ENCODE data around the gene NCOA6.
"Not testable (repeated sequence)": the region's sequence is repeated elsewhere in the genome, so short reads cannot be mapped to it uniquely, and the experiment has no call there.

NCOA6 gene

GRCh38 chr20:34717230-34718095 is 108.0 kb downstream of the NCOA6 start:
- no peaks in the 10 kb centered on the region for H3K4me1 ChIP-seq (ENCODE audit: insufficient read depth, low read length)
- DNase-seq (no peak), ATAC-seq (ENCODE audit: insufficient read depth, low read depth) (no peak)
- peaks cover 64% of the 10 kb centered on the region for H3K36me3 ChIP-seq (ENCODE audit: insufficient read depth, low read length)
- H3K9ac ChIP-seq (ENCODE audit: low read depth, low read length) = no peak overlapping the region
- H3K27ac ChIP-seq (ENCODE audit: low read length) = no peak overlapping the region
- TF ChIP-seq CTCF (IDR thresholded peaks at IDR 0.05; ENCODE audit: borderline replicate concordance, extremely low read depth, low read length, poor library complexity, severe bottlenecking) (no peak), EZH2 (IDR thresholded peaks at IDR 0.05; ENCODE audit: borderline replicate concordance, low read depth, low read length, severe bottlenecking) (no peak)
- H3K4me2 ChIP-seq (ENCODE audit: insufficient read depth, low read length) = no peak overlapping the region
- H3K27me3 ChIP-seq (ENCODE audit: insufficient read depth, low read length, poor library complexity) = no peaks in the 10 kb centered on the region
- H2AFZ ChIP-seq (ENCODE audit: low read depth, low read length) = no peak overlapping the region
- H3K79me2 ChIP-seq (ENCODE audit: insufficient read depth, low read length) = no peaks in the 10 kb centered on the region
- H3K9me3 ChIP-seq (ENCODE audit: insufficient read depth, low read length, severe bottlenecking) = no peaks in the 10 kb centered on the region
- no peaks in the 10 kb centered on the region for H4K20me1 ChIP-seq (ENCODE audit: insufficient read depth, low read length)
- no peak overlapping the region for H3K4me3 ChIP-seq (ENCODE audit: low read depth in 1 of 2, low read length in 2 of 2)

GRCh38 chr20:34716921-34717229 is 108.6 kb downstream of the NCOA6 start:
- Histone ChIP-seq H3K9ac (ENCODE audit: low read depth, low read length) (no peak overlapping the region), H3K36me3 (ENCODE audit: insufficient read depth, low read length) (peaks cover 64% of the 10 kb centered on the region), H3K79me2 (ENCODE audit: insufficient read depth, low read length) (no peaks in the 10 kb centered on the region), H3K27me3 (ENCODE audit: insufficient read depth, low read length, poor library complexity) (no peaks in the 10 kb centered on the region), H3K4me3 (ENCODE audit: low read depth in 1 of 2, low read length in 2 of 2) (no peak overlapping the region), H3K4me2 (ENCODE audit: insufficient read depth, low read length) (no peak overlapping the region), H2AFZ (ENCODE audit: low read depth, low read length) (no peak overlapping the region), H3K4me1 (ENCODE audit: insufficient read depth, low read length) (no peaks in the 10 kb centered on the region), H4K20me1 (ENCODE audit: insufficient read depth, low read length) (no peaks in the 10 kb centered on the region), H3K27ac (ENCODE audit: low read length) (no peak overlapping the region), H3K9me3 (ENCODE audit: insufficient read depth, low read length, severe bottlenecking) (no peaks in the 10 kb centered on the region)
- TF ChIP-seq CTCF (IDR thresholded peaks at IDR 0.05; ENCODE audit: borderline replicate concordance, extremely low read depth, low read length, poor library complexity, severe bottlenecking) (no peak), EZH2 (IDR thresholded peaks at IDR 0.05; ENCODE audit: borderline replicate concordance, low read depth, low read length, severe bottlenecking) (no peak)
- ATAC-seq (ENCODE audit: insufficient read depth, low read depth) = no peak
- no peak for DNase-seq

- Histone ChIP-seq H3K36me3 (ENCODE audit: insufficient read depth, low read length) (peaks cover 52% of the 10 kb centered on the region), H3K4me1 (ENCODE audit: insufficient read depth, low read length) (peaks cover 3% of the 10 kb centered on the region)
Measured at GRCh38 chr20:34715384-34715783, 110.1 kb downstream of the NCOA6 start.

GRCh38 chr20:34713944-34714515 is 111.4 kb downstream of the NCOA6 start:
- Histone ChIP-seq H4K20me1 (ENCODE audit: insufficient read depth, low read length) (peaks cover 11% of the 10 kb centered on the region), H3K36me3 (ENCODE audit: insufficient read depth, low read length) (peaks cover 42% of the 10 kb centered on the region), H3K4me1 (ENCODE audit: insufficient read depth, low read length) (peaks cover 16% of the 10 kb centered on the region), H3K27me3 (ENCODE audit: insufficient read depth, low read length, poor library complexity) (peaks cover 19% of the 10 kb centered on the region)
- H3K79me2 ChIP-seq (ENCODE audit: insufficient read depth, low read length); H3K27ac ChIP-seq (ENCODE audit: low read length); H2AFZ ChIP-seq (ENCODE audit: low read depth, low read length); H3K9me3 ChIP-seq (ENCODE audit: insufficient read depth, low read length, severe bottlenecking); H3K4me2 ChIP-seq (ENCODE audit: insufficient read depth, low read length); H3K9ac ChIP-seq (ENCODE audit: low read depth, low read length); ATAC-seq (ENCODE audit: insufficient read depth, low read depth); DNase-seq; H3K4me3 ChIP-seq (ENCODE audit: low read depth in 1 of 2, low read length in 2 of 2): not testable (repeated sequence)

More at GRCh38 chr20:34715384-34715783, 110.1 kb downstream of the NCOA6 start:
- Histone ChIP-seq H3K4me2 (ENCODE audit: insufficient read depth, low read length) (no peak overlapping the region), H3K27me3 (ENCODE audit: insufficient read depth, low read length, poor library complexity) (peaks cover 8% of the 10 kb centered on the region), H3K9me3 (ENCODE audit: insufficient read depth, low read length, severe bottlenecking) (no peaks in the 10 kb centered on the region), H2AFZ (ENCODE audit: low read depth, low read length) (no peak overlapping the region), H3K4me3 (ENCODE audit: low read depth in 1 of 2, low read length in 2 of 2) (no peak overlapping the region), H3K9ac (ENCODE audit: low read depth, low read length) (no peak overlapping the region), H4K20me1 (ENCODE audit: insufficient read depth, low read length) (peaks cover 9% of the 10 kb centered on the region), H3K79me2 (ENCODE audit: insufficient read depth, low read length) (no peaks in the 10 kb centered on the region), H3K27ac (ENCODE audit: low read length) (no peak overlapping the region)
- no peak for DNase-seq
- TF ChIP-seq EZH2 (IDR thresholded peaks at IDR 0.05; ENCODE audit: borderline replicate concordance, low read depth, low read length, severe bottlenecking) (no peak), CTCF (IDR thresholded peaks at IDR 0.05; ENCODE audit: borderline replicate concordance, extremely low read depth, low read length, poor library complexity, severe bottlenecking) (no peak)
- ATAC-seq (ENCODE audit: insufficient read depth, low read depth) = no peak

Data from DND-41 (cell line).